UCSD-AML1 (cell line): ENCODE results near the gene SLC31A1.
A peak's percentile ranks its signal among the peaks of the same experiment; 100 is the strongest.

Experiments
- DNase-seq: peaks from one replicate; lab custom pipeline; 2025; ENCODE audit not compliant: unreplicated experiment; lab: John Stamatoyannopoulos, UW

The SLC31A1 gene

GRCh38 chr9:113221003-113221799, at the start of gene SLC31A1, which contains the start of gene FKBP15:
SLC31A1 (plus strand) TSS chr9:113221544; CDS start chr9:113256149, 34,605 bp downstream.
FKBP15 (minus strand) TSS chr9:113221277; CDS start chr9:113221243, 34 bp downstream.
- DNase-seq = peak; percentile 98

- no peak for DNase-seq
These were observed 48.0 kb upstream of the SLC31A1 start for GRCh38 chr9:113173341-113173740.

- no peak for DNase-seq
These were observed 44.5 kb upstream of the SLC31A1 start for GRCh38 chr9:113176803-113177202.

GRCh38 chr9:113177251-113177650, 44.1 kb upstream of the SLC31A1 start:
- DNase-seq = no peak

- DNase-seq = no peak
These were observed 43.3 kb upstream of the SLC31A1 start for GRCh38 chr9:113178087-113178486.

GRCh38 chr9:113179839-113180238, 41.5 kb upstream of the SLC31A1 start:
- no peak for DNase-seq

GRCh38 chr9:113181165-113181564, 40.2 kb upstream of the SLC31A1 start:
- no peak for DNase-seq

GRCh38 chr9:113183956-113184488, 37.3 kb upstream of the SLC31A1 start:
- no peak for DNase-seq

GRCh38 chr9:113184539-113184938, 36.8 kb upstream of the SLC31A1 start:
- no peak for DNase-seq

GRCh38 chr9:113185271-113185670, 36.1 kb upstream of the SLC31A1 start:
- DNase-seq = no peak

- no peak for DNase-seq
These were observed 35.1 kb upstream of the SLC31A1 start for GRCh38 chr9:113186137-113186755.

GRCh38 chr9:113187929-113188595, 33.3 kb upstream of the SLC31A1 start:
- DNase-seq = no peak

GRCh38 chr9:113192455-113192854, 28.9 kb upstream of the SLC31A1 start:
- DNase-seq = no peak

- no peak for DNase-seq
These were observed 21.5 kb upstream of the SLC31A1 start for GRCh38 chr9:113199683-113200329.

- no peak for DNase-seq
These were observed 15.9 kb upstream of the SLC31A1 start for GRCh38 chr9:113205432-113205831.

- DNase-seq = no peak
These were observed 15.5 kb upstream of the SLC31A1 start for GRCh38 chr9:113205861-113206260.

- no peak for DNase-seq
These were observed 10.5 kb upstream of the SLC31A1 start for GRCh38 chr9:113210815-113211214.

- DNase-seq = no peak
These were observed 6.2 kb upstream of the SLC31A1 start for GRCh38 chr9:113215132-113215531.

- DNase-seq = no peak
These were observed 4.9 kb upstream of the SLC31A1 start for GRCh38 chr9:113216406-113216805.

GRCh38 chr9:113219186-113219936, 2.0 kb upstream of the SLC31A1 start:
- DNase-seq = no peak
